Neuronal stem cell (in vitro differentiated cells): ENCODE results near the gene OMG.
"Not testable (repeated sequence)": the region's sequence is repeated elsewhere in the genome, so short reads cannot be mapped to it uniquely, and the experiment has no call there.

Experiments
- DNase-seq: peaks from one replicate; pipeline ENCODE4 v3.0.0-alpha.2; 2013; ENCODE audit warnings: low spot score
- H2AFZ ChIP-seq: one replicate; pipeline ENCODE4 v1.6.1; 2013; ENCODE audit warnings: mild to moderate bottlenecking, low read length, inconsistent platforms
- H2AK5ac ChIP-seq: 2 replicates; pipeline ENCODE4 v1.6.1; 2013; ENCODE audit warnings: low read depth, mild to moderate bottlenecking, inconsistent platforms, low read length, moderate library complexity, mixed read lengths
- H2BK120ac ChIP-seq: 2 replicates; pipeline ENCODE4 v1.6.1; 2013; ENCODE audit warnings: low read depth, mild to moderate bottlenecking, inconsistent platforms, low read length, moderate library complexity, mixed read lengths
- H2BK12ac ChIP-seq: one replicate; pipeline ENCODE4 v1.6.1; 2013; ENCODE audit warnings: low read length, inconsistent platforms
- H2BK15ac ChIP-seq: 2 replicates; pipeline ENCODE4 v1.6.1; 2013; ENCODE audit warnings: mild to moderate bottlenecking, low read length, inconsistent platforms, mixed read lengths
- H2BK5ac ChIP-seq: one replicate; pipeline ENCODE4 v1.6.1; 2013; ENCODE audit warnings: inconsistent platforms, mild to moderate bottlenecking, low read length, moderate library complexity
- H3K14ac ChIP-seq: one replicate; pipeline ENCODE4 v1.6.1; 2013; ENCODE audit warnings: low read length, inconsistent platforms
- H3K18ac ChIP-seq: 2 replicates; pipeline ENCODE4 v1.6.1; 2013; ENCODE audit warnings: low read length, inconsistent platforms
- H3K23ac ChIP-seq: 2 replicates; pipeline ENCODE4 v1.6.1; 2013; ENCODE audit warnings: low read depth, mild to moderate bottlenecking, mixed read lengths, low read length, inconsistent platforms; ENCODE audit not compliant: poor library complexity
- H3K27ac ChIP-seq: replicated peaks from 3 replicates; pipeline ENCODE4 v1.5.1; 2013; ENCODE audit warnings: low read length, inconsistent platforms
- H3K27me3 ChIP-seq, 3 experiments: 2 replicates each; pipeline ENCODE4 v1.6.1; 2013; ENCODE audit warnings: low read length in 3 of 3, mild to moderate bottlenecking in 2 of 3, inconsistent platforms in 1 of 3, low read depth in 1 of 3, mixed read lengths in 1 of 3, moderate library complexity in 1 of 3; ENCODE audit not compliant: control insufficient read depth in 3 of 3, insufficient read depth in 3 of 3
- H3K36me3 ChIP-seq, 2 donors: replicated peaks in 1 of 2; 2 replicates each; pipeline ENCODE4 v1.6.1; 2013; ENCODE audit warnings: low read length in 2 of 2; ENCODE audit not compliant: control insufficient read depth in 2 of 2, insufficient read depth in 2 of 2
- H3K4ac ChIP-seq: 2 replicates; pipeline ENCODE4 v1.6.1; 2013; ENCODE audit warnings: inconsistent platforms, mild to moderate bottlenecking, low read length, moderate library complexity
- H3K4me1 ChIP-seq, 2 donors: 1 replicate in 1 of 2; 2 replicates in 1 of 2; pipeline ENCODE4 v1.6.1; 2013; ENCODE audit warnings: low read length in 2 of 2, low read depth in 1 of 2; ENCODE audit not compliant: control insufficient read depth in 2 of 2, insufficient read depth in 1 of 2
- H3K4me2 ChIP-seq: one replicate; pipeline ENCODE4 v1.6.1; 2013; ENCODE audit warnings: mild to moderate bottlenecking, low read length, inconsistent platforms; ENCODE audit not compliant: insufficient read depth, poor library complexity, severe bottlenecking
- H3K4me3 ChIP-seq, 2 donors: 2 replicates each; pipeline ENCODE4 v1.5.1; 2013; ENCODE audit warnings: low read length in 2 of 2, mild to moderate bottlenecking in 2 of 2, inconsistent platforms in 1 of 2, moderate library complexity in 1 of 2
- H3K79me1 ChIP-seq: one replicate; pipeline ENCODE4 v1.6.1; 2013; ENCODE audit warnings: low read depth, mild to moderate bottlenecking, inconsistent platforms, low read length, moderate library complexity
- H3K9ac ChIP-seq: one replicate; pipeline ENCODE4 v1.6.1; 2013; ENCODE audit warnings: mild to moderate bottlenecking, low read depth, low read length, inconsistent platforms; ENCODE audit not compliant: poor library complexity
- H3K9me3 ChIP-seq, 2 donors: replicated peaks in 1 of 2; 2 replicates each; pipeline versions ENCODE3 to v1.6.1; 2013; ENCODE audit warnings: low read length in 2 of 2, mild to moderate bottlenecking in 2 of 2, inconsistent platforms in 1 of 2, low read depth in 1 of 2, mixed read lengths in 1 of 2, moderate library complexity in 1 of 2; ENCODE audit not compliant: control insufficient read depth in 2 of 2, insufficient read depth in 1 of 2
- H4K8ac ChIP-seq: one replicate; pipeline ENCODE4 v1.6.1; 2013; ENCODE audit warnings: low read depth, mild to moderate bottlenecking, inconsistent platforms, low read length, moderate library complexity
- H4K91ac ChIP-seq: one replicate; pipeline ENCODE4 v1.6.1; 2013; ENCODE audit warnings: low read length, low read depth, mild to moderate bottlenecking, inconsistent platforms; ENCODE audit not compliant: poor library complexity
- WGBS, 2 donors: extraction: QIAGEN DNeasy Blood & Tissue Kit; methylation state at CpG; one replicate each; pipeline ENCODE4 v1.1.7; 2013; ENCODE audit warnings: missing lambda C conversion rate in 2 of 2, mixed read lengths in 1 of 2; ENCODE audit not compliant: insufficient read length in 2 of 2, insufficient replicate concordance in 1 of 2; ENCODE audit errors: extremely low coverage in 2 of 2; 5-methylcytosine and 5-hydroxymethylcytosine counted together

The OMG gene

GRCh38 chr17:31318298-31318801, 21.3 kb upstream of the OMG start:
- H2BK5ac ChIP-seq = no peak overlapping the region
- no peak overlapping the region for H2AK5ac ChIP-seq
- no peak overlapping the region for H3K9ac ChIP-seq
- peaks cover 0 to 4% of the 10 kb centered on the region in 2 donors for H3K4me1 ChIP-seq
- H3K14ac ChIP-seq = no peak overlapping the region
- H2BK12ac ChIP-seq = no peak overlapping the region
- H3K27ac ChIP-seq = no peak overlapping the region
- peaks cover 0 to 3% of the 10 kb centered on the region in 2 donors for H3K36me3 ChIP-seq
- H2BK15ac ChIP-seq = no peak overlapping the region
- no peak overlapping the region for H3K4me2 ChIP-seq
- H3K79me1 ChIP-seq = no peaks in the 10 kb centered on the region
- no peak overlapping the region for H2AFZ ChIP-seq
- no peak overlapping the region for H3K23ac ChIP-seq
- DNase-seq = no peak
- H4K8ac ChIP-seq = no peak overlapping the region
- no peaks in the 10 kb centered on the region for H3K27me3 ChIP-seq
- H2BK120ac ChIP-seq = no peak overlapping the region
- H3K4ac ChIP-seq = no peak overlapping the region
- H3K9me3 ChIP-seq = no peaks in the 10 kb centered on the region
- no peak overlapping the region for H3K18ac ChIP-seq
- H3K4me3 ChIP-seq = no peak overlapping the region
- no CpG with 5 or more reads among the region's 8 CpGs for WGBS, 2 donors
- H4K91ac ChIP-seq = no peak overlapping the region

GRCh38 chr17:31314782-31315100, 17.7 kb upstream of the OMG start:
- Histone ChIP-seq H3K14ac (no peak overlapping the region), H3K27ac (no peak overlapping the region), H2BK120ac (no peak overlapping the region), H2BK15ac (no peak overlapping the region), H3K4me3 (no peak overlapping the region), H3K18ac (no peak overlapping the region), H3K4me2 (no peak overlapping the region), H3K27me3 (no peaks in the 10 kb centered on the region), H2BK12ac (no peak overlapping the region), H3K23ac (no peak overlapping the region), H3K9ac (no peak overlapping the region), H4K91ac (no peak overlapping the region), H3K4me1 (peaks cover 0 to 4% of the 10 kb centered on the region in 2 donors), H4K8ac (no peak overlapping the region), H3K4ac (no peak overlapping the region), H2AK5ac (no peak overlapping the region), H3K36me3 (no peaks in the 10 kb centered on the region), H2AFZ (no peak overlapping the region), H3K79me1 (no peaks in the 10 kb centered on the region), H3K9me3 (no peaks in the 10 kb centered on the region), H2BK5ac (no peak overlapping the region)
- no peak for DNase-seq
- WGBS, 2 donors = no CpG with 5 or more reads among the region's 3 CpGs

GRCh38 chr17:31313982-31314781, 17.1 kb upstream of the OMG start, which contains the start of gene EVI2B:
Gene EVI2B (minus strand): TSS chr17:31314054. CDS start chr17:31305609, 8,445 bp downstream.
- Histone ChIP-seq H2BK120ac (no peak within 1 kb of the TSS), H3K4me1 (peaks cover 0 to 4% of the 10 kb centered on the region in 2 donors), H3K18ac (no peak within 1 kb of the TSS), H2AK5ac (no peak within 1 kb of the TSS), H3K14ac (no peak within 1 kb of the TSS), H3K36me3 (no peaks in the 10 kb centered on the region), H4K8ac (no peak within 1 kb of the TSS), H3K79me1 (no peaks in the 10 kb centered on the region), H3K4me3 (no peak within 1 kb of the TSS), H3K9ac (no peak within 1 kb of the TSS), H4K91ac (no peak within 1 kb of the TSS), H2BK12ac (no peak within 1 kb of the TSS), H3K27ac (no peak within 1 kb of the TSS), H3K23ac (no peak within 1 kb of the TSS), H2BK5ac (no peak within 1 kb of the TSS), H3K9me3 (no peaks in the 10 kb centered on the region), H2BK15ac (no peak within 1 kb of the TSS), H3K27me3 (no peaks in the 10 kb centered on the region), H2AFZ (no peak within 1 kb of the TSS), H3K4me2 (no peak within 1 kb of the TSS), H3K4ac (no peak within 1 kb of the TSS)
- no peak for DNase-seq
- no CpG with 5 or more reads among the region's 3 CpGs for WGBS, 2 donors

- not testable (repeated sequence) for H3K14ac ChIP-seq, H3K36me3 ChIP-seq, H3K18ac ChIP-seq, H3K9ac ChIP-seq, H3K4me3 ChIP-seq, H3K27ac ChIP-seq, H3K27me3 ChIP-seq, H2AFZ ChIP-seq, H4K91ac ChIP-seq, H3K4me2 ChIP-seq, H2AK5ac ChIP-seq, H2BK15ac ChIP-seq, H2BK5ac ChIP-seq, H2BK120ac ChIP-seq, H3K79me1 ChIP-seq, H2BK12ac ChIP-seq, H3K9me3 ChIP-seq, H4K8ac ChIP-seq, DNase-seq, H3K4ac ChIP-seq, H3K4me1 ChIP-seq, H3K23ac ChIP-seq
- WGBS, 2 donors = no CpG with 5 or more reads among the region's 7 CpGs
Observed at GRCh38 chr17:31312223-31312622, 15.2 kb upstream of the OMG start.
